Nephron progenitor cell (in vitro differentiated cells): Measurements from ENCODE around the gene ZFR2.
"Not testable (repeated sequence)": the region's sequence is repeated elsewhere in the genome, so short reads cannot be mapped to it uniquely, and the experiment has no call there.

Experiments
- DNase-seq: peaks from one replicate; pipeline ENCODE4 v3.0.0; 2021
- H3K27ac Mint-ChIP-seq: 2 replicates; pipeline ENCODE4 v1.8.0; 2021; ENCODE audit warnings: mild to moderate bottlenecking, moderate library complexity, mixed read lengths
- H3K27me3 Mint-ChIP-seq: 2 replicates; pipeline ENCODE4 v1.8.0; 2021; ENCODE audit warnings: mild to moderate bottlenecking, low read depth, mixed read lengths; ENCODE audit not compliant: poor library complexity
- H3K36me3 Mint-ChIP-seq: 2 replicates; pipeline ENCODE4 v1.8.0; 2021; ENCODE audit warnings: low read depth, mixed read lengths
- H3K4me1 Mint-ChIP-seq: 2 replicates; pipeline ENCODE4 v1.8.0; 2021; ENCODE audit warnings: mixed read lengths
- H3K4me3 Mint-ChIP-seq: 2 replicates; pipeline ENCODE4 v1.8.0; 2021; ENCODE audit warnings: mild to moderate bottlenecking, moderate library complexity, mixed read lengths
- H3K9me3 Mint-ChIP-seq: 2 replicates; pipeline ENCODE4 v1.8.0; 2021; ENCODE audit warnings: mild to moderate bottlenecking, moderate library complexity, mixed read lengths
- CTCF ChIP-seq: fragments of 200-600 bp; sonication (generic); IDR thresholded peaks from 2 replicates; pipeline ENCODE4 v1.5.0; 2021; ENCODE audit warnings: antibody characterized with exemption

Gene ZFR2

GRCh38 chr19:3821156-3821555, 47.7 kb downstream of the ZFR2 start:
- no peak overlapping the region for H3K27ac Mint-ChIP-seq
- no peak overlapping the region for H3K4me3 Mint-ChIP-seq
- H3K36me3 Mint-ChIP-seq, result no peaks in the 10 kb centered on the region
- H3K27me3 Mint-ChIP-seq, result peaks cover 3% of the 10 kb centered on the region
- DNase-seq, result no peak
- TF ChIP-seq CTCF, result no peak
- no peaks in the 10 kb centered on the region for H3K9me3 Mint-ChIP-seq
- H3K4me1 Mint-ChIP-seq, result peaks cover 20% of the 10 kb centered on the region

DNA sequence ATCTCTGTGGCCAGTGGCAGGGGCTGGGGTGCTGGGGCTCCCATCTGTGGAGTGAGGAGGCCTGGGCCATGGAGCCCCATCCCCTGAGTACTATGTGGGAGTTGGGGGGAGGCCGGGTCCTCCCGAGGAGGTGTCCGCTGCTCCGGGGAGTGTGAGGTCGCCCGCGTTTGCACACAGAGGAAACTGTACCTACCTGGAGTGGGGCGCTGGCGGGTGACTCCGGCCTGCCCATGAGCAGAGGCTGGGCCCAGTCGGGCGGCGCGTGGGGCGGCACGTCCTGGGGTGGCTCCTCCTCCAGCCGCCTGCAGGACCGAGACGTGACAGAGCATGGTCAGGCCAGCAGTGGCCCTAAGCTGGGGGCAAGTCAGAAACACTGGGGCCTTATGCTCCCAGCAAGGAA, 48.8 kb downstream of the ZFR2 start:
- no peak for TF ChIP-seq CTCF
- no peak overlapping the region for H3K4me3 Mint-ChIP-seq
- H3K27ac Mint-ChIP-seq, result no peak overlapping the region
- H3K36me3 Mint-ChIP-seq, result no peaks in the 10 kb centered on the region
- no peaks in the 10 kb centered on the region for H3K9me3 Mint-ChIP-seq
- peaks cover 3% of the 10 kb centered on the region for H3K27me3 Mint-ChIP-seq
- peaks cover 15% of the 10 kb centered on the region for H3K4me1 Mint-ChIP-seq
- no peak for DNase-seq

DNA sequence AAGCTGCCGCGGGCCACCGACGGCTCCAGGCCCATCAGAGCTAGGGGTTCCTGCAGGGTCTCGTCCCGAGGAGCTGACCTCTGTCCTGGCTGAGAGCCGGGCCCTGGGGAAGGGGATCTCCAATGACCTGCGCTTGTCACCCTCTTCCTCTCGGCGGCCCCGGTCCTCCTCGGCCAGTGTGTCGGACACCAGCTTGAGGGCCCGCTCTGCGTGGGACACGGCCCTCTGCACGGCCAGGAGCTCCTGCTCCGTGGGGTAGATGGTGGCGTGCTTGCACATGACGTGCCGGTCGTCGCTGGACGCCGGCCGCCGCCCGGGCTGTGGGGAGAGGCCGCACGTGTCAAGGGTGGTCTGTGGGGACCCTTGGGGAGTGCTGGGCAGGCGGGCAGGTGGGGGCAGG, 49.9 kb downstream of the ZFR2 start:
- peaks cover 3% of the 10 kb centered on the region for H3K27me3 Mint-ChIP-seq
- H3K9me3 Mint-ChIP-seq, result no peaks in the 10 kb centered on the region
- H3K4me3 Mint-ChIP-seq, result no peak overlapping the region

DNA sequence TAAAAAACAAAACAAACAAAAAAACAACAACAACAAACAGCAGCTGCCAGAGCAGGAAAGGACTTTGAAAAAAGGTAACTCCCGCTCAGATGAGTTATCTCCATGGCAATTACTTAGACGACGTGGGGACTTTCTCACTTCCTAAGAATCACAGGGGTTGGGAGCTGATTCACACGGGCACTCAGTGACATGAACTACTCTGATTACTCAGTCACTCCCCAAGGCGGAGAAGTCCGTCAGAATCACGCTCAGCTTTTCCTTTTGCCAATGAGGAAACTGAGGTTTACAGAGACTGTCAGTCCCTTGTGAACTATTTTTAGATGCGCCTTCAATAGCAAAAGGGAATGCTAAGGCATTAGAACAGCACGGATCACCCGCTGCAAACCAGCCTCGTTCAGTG, 50.4 kb downstream of the ZFR2 start:
- H3K27ac Mint-ChIP-seq, result no peak overlapping the region
- DNase-seq, result no peak
- H3K27me3 Mint-ChIP-seq, result peaks cover 3% of the 10 kb centered on the region
- no peaks in the 10 kb centered on the region for H3K9me3 Mint-ChIP-seq
- H3K36me3 Mint-ChIP-seq, result no peaks in the 10 kb centered on the region
- TF ChIP-seq CTCF, result no peak
- no peak overlapping the region for H3K4me3 Mint-ChIP-seq
- peaks cover 12% of the 10 kb centered on the region for H3K4me1 Mint-ChIP-seq

More for the DNA sequence above, 49.9 kb downstream of the ZFR2 start:
- no peak for TF ChIP-seq CTCF
- no peak overlapping the region for H3K27ac Mint-ChIP-seq
- no peaks in the 10 kb centered on the region for H3K36me3 Mint-ChIP-seq
- no peak for DNase-seq
- peaks cover 15% of the 10 kb centered on the region for H3K4me1 Mint-ChIP-seq

DNA sequence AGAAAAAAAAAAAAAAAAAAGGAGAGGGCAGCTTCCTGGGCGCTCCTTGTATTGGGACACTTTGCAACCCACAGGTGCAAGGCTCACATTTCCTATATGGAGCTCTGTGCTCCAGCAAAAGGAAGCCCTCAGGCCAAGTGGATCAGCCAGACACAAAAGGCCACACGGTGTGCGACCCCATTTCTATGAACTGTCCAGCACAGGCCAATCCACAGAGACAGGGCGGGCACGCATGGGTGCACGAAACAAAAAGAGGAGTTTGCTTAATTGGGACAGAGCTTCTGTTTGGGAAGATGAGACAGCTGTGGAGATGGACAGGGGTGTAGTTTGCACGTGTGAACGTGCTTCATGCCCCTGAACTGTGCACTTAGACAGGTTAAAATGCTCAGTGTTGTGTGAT, 51.1 kb downstream of the ZFR2 start:
- Mint-ChIP-seq H3K4me3 (peak overlapping the region; percentile 30), H3K27ac (no peak overlapping the region), H3K36me3 (no peaks in the 10 kb centered on the region), H3K4me1 (peaks cover 11% of the 10 kb centered on the region), H3K27me3 (no peaks in the 10 kb centered on the region), H3K9me3 (no peaks in the 10 kb centered on the region)
- TF ChIP-seq CTCF, result no peak
- DNase-seq, result no peak

DNA sequence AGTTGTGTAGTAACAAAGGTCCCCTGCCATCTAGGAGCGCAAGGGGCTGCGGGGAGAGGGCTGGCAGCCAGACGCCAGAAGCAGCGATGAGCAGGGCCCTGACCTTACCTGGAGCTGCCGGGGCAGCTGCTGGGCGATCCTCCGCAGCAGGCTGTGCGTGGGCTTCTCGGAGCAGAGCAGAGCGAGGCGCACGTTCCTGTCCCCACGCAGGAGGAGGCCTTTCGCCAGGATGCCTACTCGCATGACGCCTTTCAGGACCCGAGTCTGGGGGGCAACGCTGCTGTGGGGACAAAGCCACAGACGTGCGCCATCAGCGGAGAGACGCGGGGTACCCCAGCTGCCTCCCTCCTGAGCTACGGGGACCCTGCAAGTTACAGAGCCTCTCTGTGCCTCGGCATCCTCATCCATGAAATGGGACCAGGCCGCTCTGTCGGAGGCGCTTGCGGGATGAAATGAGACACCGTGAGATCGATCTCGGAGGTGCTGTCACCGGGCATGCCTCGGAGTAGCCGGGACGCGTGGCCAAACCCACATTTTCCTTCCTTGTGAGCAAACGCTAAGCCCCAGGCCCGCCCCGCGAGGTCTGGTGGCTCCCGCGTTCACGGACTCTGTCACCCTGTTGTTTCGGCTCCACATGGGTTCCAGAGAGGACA, 52.1 kb downstream of the ZFR2 start:
- no peak for TF ChIP-seq CTCF
- H3K27ac Mint-ChIP-seq, result no peak overlapping the region
- H3K4me3 Mint-ChIP-seq, result no peak overlapping the region
- peaks cover 16% of the 10 kb centered on the region for H3K4me1 Mint-ChIP-seq
- no peaks in the 10 kb centered on the region for H3K27me3 Mint-ChIP-seq
- H3K9me3 Mint-ChIP-seq, result no peaks in the 10 kb centered on the region
- no peaks in the 10 kb centered on the region for H3K36me3 Mint-ChIP-seq
- DNase-seq, result no peak

DNA sequence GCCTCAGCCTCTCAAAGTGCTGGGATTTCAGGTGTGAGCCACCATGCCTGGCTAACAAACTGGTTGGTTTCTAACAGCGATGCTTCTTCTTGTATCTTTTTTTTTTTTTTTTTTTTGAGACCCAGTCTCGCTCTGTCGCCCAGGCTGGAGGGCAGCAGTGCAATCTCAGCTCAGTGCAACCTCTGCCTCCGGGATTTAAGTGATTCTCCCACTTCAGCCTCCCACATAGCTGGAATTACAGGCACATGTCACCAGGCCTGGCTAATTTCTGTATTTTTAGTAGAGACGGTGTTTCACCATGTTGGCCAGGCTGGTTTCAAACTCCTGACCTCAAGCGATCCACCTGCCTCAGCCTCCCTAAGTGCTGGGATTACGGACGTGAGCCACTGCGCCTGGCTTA, 52.7 kb downstream of the ZFR2 start:
- not testable (repeated sequence) for H3K27me3 Mint-ChIP-seq, H3K9me3 Mint-ChIP-seq, DNase-seq, H3K4me3 Mint-ChIP-seq, H3K27ac Mint-ChIP-seq, H3K36me3 Mint-ChIP-seq
- peaks cover 16% of the 10 kb centered on the region for H3K4me1 Mint-ChIP-seq
